HEK293T (cell line): ENCODE results near the gene PRRC2B.

ENCODE experiments used
- FOXA1 ChIP-seq: fragments of 450-650 bp; IDR thresholded peaks from 2 replicates; pipeline ENCODE4 v1.6.1; 2016; ENCODE audit warnings: mild to moderate bottlenecking
- FOXK2 ChIP-seq: fragments of 450-650 bp; IDR thresholded peaks from 2 replicates; pipeline ENCODE4 v1.6.1; 2016; ENCODE audit warnings: mild to moderate bottlenecking
- FOXM1 ChIP-seq: fragments of 450-650 bp; IDR thresholded peaks from 2 replicates; pipeline ENCODE4 v1.6.1; 2017; ENCODE audit warnings: mild to moderate bottlenecking, borderline replicate concordance
- NFRKB ChIP-seq: fragments of 450-650 bp; IDR thresholded peaks from 2 replicates; pipeline ENCODE4 v1.6.1; 2016; ENCODE audit warnings: mild to moderate bottlenecking, moderate library complexity
- SP1 ChIP-seq: fragments of 450-650 bp; IDR thresholded peaks from 2 replicates; pipeline ENCODE4 v1.6.1; 2017
- TF ChIP-seq, protein P1 (sequence below): fragments of 450-650 bp; IDR thresholded peaks from 2 replicates; pipeline ENCODE4 v1.6.1; 2016

GRCh38 chr9:131467214-131467935 lies 73.5 kb downstream of the PRRC2B start:
- TF ChIP-seq, protein P1, sequence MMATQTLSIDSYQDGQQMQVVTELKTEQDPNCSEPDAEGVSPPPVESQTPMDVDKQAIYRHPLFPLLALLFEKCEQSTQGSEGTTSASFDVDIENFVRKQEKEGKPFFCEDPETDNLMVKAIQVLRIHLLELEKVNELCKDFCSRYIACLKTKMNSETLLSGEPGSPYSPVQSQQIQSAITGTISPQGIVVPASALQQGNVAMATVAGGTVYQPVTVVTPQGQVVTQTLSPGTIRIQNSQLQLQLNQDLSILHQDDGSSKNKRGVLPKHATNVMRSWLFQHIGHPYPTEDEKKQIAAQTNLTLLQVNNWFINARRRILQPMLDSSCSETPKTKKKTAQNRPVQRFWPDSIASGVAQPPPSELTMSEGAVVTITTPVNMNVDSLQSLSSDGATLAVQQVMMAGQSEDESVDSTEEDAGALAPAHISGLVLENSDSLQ, result no peak
- no peak for TF ChIP-seq FOXK2
- no peak for TF ChIP-seq SP1
- TF ChIP-seq FOXM1, result no peak
- no peak for TF ChIP-seq FOXA1
- TF ChIP-seq NFRKB, result no peak
